ENCODE data around the gene CAPS2.

DNA sequence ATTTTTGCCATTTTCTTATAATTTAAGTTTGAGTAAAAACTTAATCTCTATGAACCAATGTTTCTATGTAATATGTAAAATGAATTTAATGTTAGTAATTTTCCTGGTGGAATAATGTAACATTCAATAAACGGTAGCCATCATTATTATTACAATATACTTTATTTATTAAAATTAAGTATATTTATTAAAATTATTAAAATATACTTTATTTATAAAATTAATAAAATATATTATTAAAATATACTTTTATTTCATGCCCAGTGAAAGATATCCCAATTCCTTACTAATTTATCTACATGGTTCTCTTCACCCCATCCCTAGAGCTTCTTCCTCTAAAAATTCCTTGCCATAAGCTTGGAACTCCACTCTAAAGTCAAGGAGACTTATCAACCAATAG lies 2.5 kb downstream of the CAPS2 start:
- TF ChIP-seq POLR2A (IDR thresholded peaks at IDR 0.05): no peak
- no peak for TF ChIP-seq POLR2AphosphoS5 (IDR thresholded peaks at IDR 0.05)
- TF ChIP-seq, protein P1, sequence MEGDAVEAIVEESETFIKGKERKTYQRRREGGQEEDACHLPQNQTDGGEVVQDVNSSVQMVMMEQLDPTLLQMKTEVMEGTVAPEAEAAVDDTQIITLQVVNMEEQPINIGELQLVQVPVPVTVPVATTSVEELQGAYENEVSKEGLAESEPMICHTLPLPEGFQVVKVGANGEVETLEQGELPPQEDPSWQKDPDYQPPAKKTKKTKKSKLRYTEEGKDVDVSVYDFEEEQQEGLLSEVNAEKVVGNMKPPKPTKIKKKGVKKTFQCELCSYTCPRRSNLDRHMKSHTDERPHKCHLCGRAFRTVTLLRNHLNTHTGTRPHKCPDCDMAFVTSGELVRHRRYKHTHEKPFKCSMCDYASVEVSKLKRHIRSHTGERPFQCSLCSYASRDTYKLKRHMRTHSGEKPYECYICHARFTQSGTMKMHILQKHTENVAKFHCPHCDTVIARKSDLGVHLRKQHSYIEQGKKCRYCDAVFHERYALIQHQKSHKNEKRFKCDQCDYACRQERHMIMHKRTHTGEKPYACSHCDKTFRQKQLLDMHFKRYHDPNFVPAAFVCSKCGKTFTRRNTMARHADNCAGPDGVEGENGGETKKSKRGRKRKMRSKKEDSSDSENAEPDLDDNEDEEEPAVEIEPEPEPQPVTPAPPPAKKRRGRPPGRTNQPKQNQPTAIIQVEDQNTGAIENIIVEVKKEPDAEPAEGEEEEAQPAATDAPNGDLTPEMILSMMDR (IDR thresholded peaks at IDR 0.05): no peak

Data from upper lobe of left lung (tissue), 4 donors.